CD8-positive, alpha-beta memory T cell (primary cell): ENCODE measurements around the gene SLC22A23. TPM values are rescaled to one million over a fixed set of nuclear protein-coding genes. Genes with fewer than 3 reads are reported as not detected.
"Not testable (repeated sequence)": the region's sequence is repeated elsewhere in the genome, so short reads cannot be mapped to it uniquely, and the experiment has no call there.

ENCODE experiments used
- CTCF ChIA-PET: fragments of 350-600 bp; sonication (Branson Sonifier 250); formaldehyde crosslinking; loops from one replicate; lab custom pipeline; 2021; ENCODE audit warnings: antibody characterized with exemption; lab: Charles Lee
- POLR2A ChIA-PET: fragments of 350-600 bp; sonication (Branson Sonifier 250); formaldehyde crosslinking; loops from one replicate; lab custom pipeline; 2021; ENCODE audit warnings: antibody characterized with exemption; lab: Charles Lee
- DNase-seq, 5 donors: peaks; one replicate each; pipeline versions ENCODE4 v3.0.0 to v3.0.0-alpha.2; 2020 to 2022; ENCODE audit warnings: mixed read lengths in 1 of 5
- H3K27ac ChIP-seq: one replicate; pipeline ENCODE4 v1.7.0; 2013; ENCODE audit warnings: low read depth, mild to moderate bottlenecking, low read length, moderate library complexity
- H3K27me3 ChIP-seq: 2 replicates; pipeline ENCODE4 v1.7.0; 2013; ENCODE audit warnings: low read length, mild to moderate bottlenecking; ENCODE audit not compliant: insufficient read depth, poor library complexity, severe bottlenecking
- H3K36me3 ChIP-seq: 2 replicates; pipeline ENCODE4 v1.7.0; 2013; ENCODE audit warnings: mild to moderate bottlenecking, low read length, moderate library complexity; ENCODE audit not compliant: insufficient read depth
- H3K4me1 ChIP-seq: 2 replicates; pipeline ENCODE4 v1.7.0; 2013; ENCODE audit warnings: mild to moderate bottlenecking, low read length, moderate library complexity; ENCODE audit not compliant: insufficient read depth
- H3K4me3 ChIP-seq: 2 replicates; pipeline ENCODE4 v1.7.0; 2013; ENCODE audit warnings: mild to moderate bottlenecking, low read length
- H3K9me3 ChIP-seq: 2 replicates; pipeline ENCODE4 v1.7.0; 2013; ENCODE audit warnings: mild to moderate bottlenecking, low read length
- H3K27ac Mint-ChIP-seq, 8 donors: one replicate each; pipeline ENCODE4 v1.8.0; 2020 to 2021; ENCODE audit warnings: mixed read lengths in 8 of 8, mild to moderate bottlenecking in 6 of 8, inconsistent platforms in 3 of 8, moderate library complexity in 3 of 8
- H3K27me3 Mint-ChIP-seq, 2 donors: one replicate each; pipeline ENCODE4 v1.8.0; 2020 to 2021; ENCODE audit warnings: mixed read lengths in 2 of 2, mild to moderate bottlenecking in 1 of 2, moderate library complexity in 1 of 2
- H3K36me3 Mint-ChIP-seq, 3 donors: one replicate each; pipeline ENCODE4 v1.8.0; 2020 to 2021; ENCODE audit warnings: mixed read lengths in 3 of 3, inconsistent platforms in 1 of 3, mild to moderate bottlenecking in 1 of 3
- H3K4me1 Mint-ChIP-seq, 3 donors: one replicate each; pipeline ENCODE4 v1.8.0; 2020 to 2021; ENCODE audit warnings: mixed read lengths in 3 of 3, inconsistent platforms in 1 of 3, mild to moderate bottlenecking in 1 of 3
- H3K4me3 Mint-ChIP-seq, 7 donors: one replicate each; pipeline ENCODE4 v1.8.0; 2020 to 2021; ENCODE audit warnings: mixed read lengths in 7 of 7, mild to moderate bottlenecking in 6 of 7, moderate library complexity in 4 of 7, inconsistent platforms in 2 of 7
- H3K9me3 Mint-ChIP-seq, 5 donors: one replicate each; pipeline ENCODE4 v1.8.0; 2020 to 2022; ENCODE audit warnings: mixed read lengths in 5 of 5, mild to moderate bottlenecking in 3 of 5, moderate library complexity in 2 of 5, inconsistent platforms in 1 of 5
- polyA plus RNA-seq: library from polyadenylated mRNA; unstranded; fragments of 300-500 nt; fragmentation: Illumina TruSeq; gene quantifications from one replicate; pipeline ENCODE4 v1.2.3, GENCODE V29; 2021
- total RNA-seq, 2 experiments: library from RNA; stranded (reverse); gene quantifications; one replicate each; pipeline ENCODE4 v1.2.3, GENCODE V29; 2021

SLC22A23 gene
- total and polyA plus RNA-seq, 3 experiments from 2014 or later = 0.39 to 0.78 (median 0.47) TPM

DNA sequence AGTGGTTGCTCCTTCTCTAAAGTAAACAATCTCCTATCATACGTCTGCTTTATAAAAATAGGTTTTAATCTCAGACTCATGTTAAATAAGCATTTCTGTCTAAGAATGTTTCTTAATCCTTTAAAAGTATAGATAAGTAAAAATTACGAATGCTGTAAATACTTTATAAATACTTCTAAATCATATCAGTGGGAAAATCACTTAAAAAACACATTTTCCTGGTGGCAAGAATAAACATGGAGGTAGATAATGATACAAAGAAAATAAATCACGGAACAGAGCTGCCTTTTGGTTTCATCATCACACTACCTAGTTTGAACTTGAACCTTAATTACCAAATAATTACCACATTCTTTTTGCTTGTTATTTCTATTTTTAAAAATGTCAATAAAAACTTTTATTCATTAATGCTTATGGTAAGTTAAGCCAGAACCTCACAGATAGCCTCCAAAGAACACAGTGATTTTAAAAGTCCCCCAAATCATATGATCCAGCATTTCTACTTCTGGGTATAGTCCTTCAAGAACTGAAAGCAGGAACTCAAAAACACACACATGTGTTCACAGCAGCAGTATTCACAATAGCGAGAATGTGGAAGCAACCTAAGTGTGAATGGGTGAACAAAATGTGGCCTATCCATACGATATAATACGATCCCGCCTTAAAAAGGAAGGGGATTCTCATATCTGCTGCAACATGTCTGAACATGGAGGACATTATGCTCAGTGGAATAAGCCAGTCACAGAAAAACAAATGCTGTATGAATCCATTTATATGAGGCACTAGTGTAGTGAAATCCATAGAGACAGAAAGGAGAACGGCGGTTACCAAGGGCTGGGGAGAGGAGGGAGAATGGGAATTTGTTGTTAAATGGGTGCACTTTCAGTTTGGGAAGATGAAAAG, 72.4 kb downstream of the SLC22A23 start:
- no peak for DNase-seq
- H3K4me1 ChIP-seq = no peaks in the 10 kb centered on the region
- peaks cover 3% of the 10 kb centered on the region for H3K27me3 ChIP-seq
- ChIA-PET POLR2A (no interaction called here), CTCF (no interaction called here)
- Mint-ChIP-seq H3K27ac (no peak overlapping the region), H3K4me1 (no peaks in the 10 kb centered on the region), H3K4me3 (no peak overlapping the region), H3K36me3 (peaks cover 0 to 3% (median 0%) of the 10 kb centered on the region in 3 donors), H3K27me3 (peaks cover 21 to 42% of the 10 kb centered on the region in 2 donors), H3K9me3 (no peaks in the 10 kb centered on the region)
- no peaks in the 10 kb centered on the region for H3K9me3 ChIP-seq
- H3K27ac ChIP-seq = no peak overlapping the region
- H3K4me3 ChIP-seq = no peak overlapping the region
- no peaks in the 10 kb centered on the region for H3K36me3 ChIP-seq

DNA sequence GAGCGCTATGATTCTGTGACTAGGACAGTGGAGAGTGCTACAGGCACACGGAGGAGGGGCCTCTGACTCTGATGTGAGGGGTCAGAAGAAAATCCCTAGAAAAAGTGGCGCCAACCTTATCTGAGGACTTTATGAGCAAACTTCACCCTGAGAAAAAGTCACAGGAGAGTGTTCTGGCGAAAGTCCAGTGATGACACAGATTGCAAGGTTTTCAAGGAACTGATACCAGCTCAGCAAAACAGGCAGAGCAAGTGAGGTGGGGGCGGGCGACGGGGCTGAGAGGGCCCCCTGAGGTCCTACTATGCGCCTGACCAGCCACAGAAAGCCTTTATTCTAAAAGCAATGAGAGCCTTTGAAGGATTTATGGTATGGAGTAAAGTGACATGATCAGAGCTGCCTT, 73.3 kb downstream of the SLC22A23 start:
- Histone ChIP-seq H3K4me1 (peaks cover 7% of the 10 kb centered on the region), H3K36me3 (no peaks in the 10 kb centered on the region), H3K27me3 (peaks cover 3% of the 10 kb centered on the region), H3K9me3 (no peaks in the 10 kb centered on the region), H3K4me3 (no peak overlapping the region), H3K27ac (no peak overlapping the region)
- H3K4me3 Mint-ChIP-seq = no peak overlapping the region
- ChIA-PET POLR2A (no interaction called here), CTCF (no interaction called here)
- DNase-seq = no peak
- no peaks in the 10 kb centered on the region for H3K9me3 Mint-ChIP-seq
- H3K27me3 Mint-ChIP-seq = peaks cover 21 to 47% of the 10 kb centered on the region in 2 donors
- peaks cover 0 to 3% (median 0%) of the 10 kb centered on the region in 3 donors for H3K36me3 Mint-ChIP-seq
- H3K4me1 Mint-ChIP-seq = peaks cover 0 to 4% (median 3%) of the 10 kb centered on the region in 3 donors
- no peak overlapping the region for H3K27ac Mint-ChIP-seq

- Mint-ChIP-seq H3K4me3 (no peak overlapping the region), H3K4me1 (peaks cover 5 to 12% (median 10%) of the 10 kb centered on the region in 3 donors), H3K27me3 (peaks cover 21 to 47% of the 10 kb centered on the region in 2 donors), H3K9me3 (no peaks in the 10 kb centered on the region), H3K36me3 (peaks cover 0 to 3% (median 0%) of the 10 kb centered on the region in 3 donors), H3K27ac (no peak overlapping the region)
- ChIA-PET CTCF (no interaction called here), POLR2A (no interaction called here)
- Histone ChIP-seq H3K4me1 (peaks cover 15% of the 10 kb centered on the region), H3K27me3 (no peaks in the 10 kb centered on the region), H3K36me3 (no peaks in the 10 kb centered on the region), H3K9me3 (no peaks in the 10 kb centered on the region), H3K27ac (no peak overlapping the region), H3K4me3 (no peak overlapping the region)
- no peak for DNase-seq
Observed at GRCh38 chr6:3382326-3383279, 74.2 kb downstream of the SLC22A23 start.

- H3K27ac Mint-ChIP-seq = no peak overlapping the region
- H3K4me1 ChIP-seq = peaks cover 18% of the 10 kb centered on the region
- peaks cover 21 to 49% of the 10 kb centered on the region in 2 donors for H3K27me3 Mint-ChIP-seq
- ChIA-PET CTCF (no interaction called here), POLR2A (no interaction called here)
- H3K9me3 ChIP-seq = no peaks in the 10 kb centered on the region
- no peak for DNase-seq
- H3K9me3 Mint-ChIP-seq = no peaks in the 10 kb centered on the region
- H3K27me3 ChIP-seq = no peaks in the 10 kb centered on the region
- H3K4me1 Mint-ChIP-seq = peaks cover 8 to 18% (median 10%) of the 10 kb centered on the region in 3 donors
- no peak overlapping the region for H3K4me3 Mint-ChIP-seq
- H3K4me3 ChIP-seq = no peak overlapping the region
- H3K36me3 Mint-ChIP-seq = no peaks in the 10 kb centered on the region
- H3K27ac ChIP-seq = no peak overlapping the region
- no peaks in the 10 kb centered on the region for H3K36me3 ChIP-seq
Observed at GRCh38 chr6:3381233-3381921, 75.5 kb downstream of the SLC22A23 start.

GRCh38 chr6:3380344-3381232, 76.3 kb downstream of the SLC22A23 start:
- CTCF ChIA-PET = no interaction called here
- Mint-ChIP-seq H3K36me3 (no peaks in the 10 kb centered on the region), H3K27ac (no peak overlapping the region), H3K4me3 (no peak overlapping the region), H3K27me3 (peaks cover 21 to 46% of the 10 kb centered on the region in 2 donors), H3K4me1 (peaks cover 8 to 18% (median 10%) of the 10 kb centered on the region in 3 donors), H3K9me3 (no peaks in the 10 kb centered on the region)
- Histone ChIP-seq H3K36me3 (no peaks in the 10 kb centered on the region), H3K4me3 (no peak overlapping the region), H3K27me3 (no peaks in the 10 kb centered on the region), H3K4me1 (peaks cover 18% of the 10 kb centered on the region), H3K9me3 (no peaks in the 10 kb centered on the region), H3K27ac (no peak overlapping the region)
- POLR2A ChIA-PET = no interaction called here
- no peak for DNase-seq

GRCh38 chr6:3379482-3380060, 77.3 kb downstream of the SLC22A23 start:
- no peak for DNase-seq
- H3K9me3 ChIP-seq = no peaks in the 10 kb centered on the region
- H3K36me3 ChIP-seq = no peaks in the 10 kb centered on the region
- H3K4me1 Mint-ChIP-seq = peaks cover 8 to 18% (median 10%) of the 10 kb centered on the region in 3 donors
- no peaks in the 10 kb centered on the region for H3K27me3 ChIP-seq
- no peak overlapping the region for H3K27ac Mint-ChIP-seq
- POLR2A ChIA-PET = no interaction called here
- H3K4me1 ChIP-seq = peaks cover 18% of the 10 kb centered on the region
- H3K4me3 ChIP-seq = no peak overlapping the region
- H3K9me3 Mint-ChIP-seq = no peaks in the 10 kb centered on the region
- H3K27me3 Mint-ChIP-seq = peaks cover 18 to 39% of the 10 kb centered on the region in 2 donors
- CTCF ChIA-PET = no interaction called here
- H3K4me3 Mint-ChIP-seq = no peak overlapping the region
- H3K27ac ChIP-seq = no peak overlapping the region
- H3K36me3 Mint-ChIP-seq = no peaks in the 10 kb centered on the region

DNA sequence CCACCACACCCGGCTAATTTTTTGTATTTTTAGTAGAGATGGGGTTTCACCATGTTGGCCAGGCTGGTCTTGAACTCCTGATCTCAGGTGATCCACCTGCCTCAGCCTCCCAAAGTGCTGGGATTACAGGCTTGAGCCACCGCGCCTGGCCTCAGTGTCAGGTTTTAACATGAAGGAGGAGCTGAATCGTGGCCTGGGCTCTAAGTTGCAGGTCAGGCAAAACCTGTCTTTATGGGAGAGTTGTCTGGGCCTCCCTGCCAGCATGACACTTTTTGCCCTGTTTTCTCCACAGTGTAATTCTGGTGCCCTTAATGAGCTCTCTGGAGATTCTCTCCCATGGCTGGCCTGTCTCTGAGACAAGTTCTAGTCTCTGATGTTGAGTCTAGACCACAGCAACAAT, 78.0 kb downstream of the SLC22A23 start:
- Mint-ChIP-seq H3K4me1 (peaks cover 8 to 18% (median 10%) of the 10 kb centered on the region in 3 donors), H3K27me3 (peaks cover 18 to 34% of the 10 kb centered on the region in 2 donors)
- H3K4me1 ChIP-seq = peaks cover 18% of the 10 kb centered on the region
- H3K36me3 ChIP-seq, H3K4me3 ChIP-seq, H3K9me3 ChIP-seq, CTCF ChIA-PET, H3K27ac ChIP-seq, DNase-seq, H3K27ac Mint-ChIP-seq, H3K27me3 ChIP-seq, H3K36me3 Mint-ChIP-seq, H3K9me3 Mint-ChIP-seq, H3K4me3 Mint-ChIP-seq, POLR2A ChIA-PET: not testable (repeated sequence)
